Measurements from ENCODE around the gene CNTNAP4. TPM values are rescaled to one million over a fixed set of nuclear protein-coding genes. Genes with fewer than 3 reads are reported as not detected.

Gene CNTNAP4
- total RNA-seq, 1 experiment from 2014 or later: not detected

- Histone ChIP-seq H4K8ac (replicated peaks; ENCODE audit: insufficient read length, low read depth, low read length) (no peak overlapping the region), H3K9me3 (ENCODE audit: control insufficient read depth, low read depth, low read length) (no peaks in the 10 kb centered on the region), H4K20me1 (ENCODE audit: control insufficient read depth, insufficient read depth, insufficient read length) (no peaks in the 10 kb centered on the region), H3K4ac (ENCODE audit: low read depth, low read length) (no peak overlapping the region), H2BK5ac (ENCODE audit: insufficient read length, low read length) (no peak overlapping the region), H4K5ac (ENCODE audit: insufficient read length, low read depth, low read length) (no peak overlapping the region), H3K23ac (ENCODE audit: insufficient read length, low read depth, low read length) (no peak overlapping the region), H3K79me2 (ENCODE audit: insufficient read depth, low read length) (no peaks in the 10 kb centered on the region), H2BK20ac (ENCODE audit: low read depth, low read length, poor library complexity, severe bottlenecking) (no peak overlapping the region), H2AFZ (ENCODE audit: low read length) (no peak overlapping the region), H3K9ac (ENCODE audit: extremely low read depth, insufficient read length, low read length) (no peak overlapping the region), H3K27me3 (ENCODE audit: insufficient read depth, low read length) (peaks cover 33% of the 10 kb centered on the region), H2BK15ac (ENCODE audit: low read depth, low read length) (no peak overlapping the region), H3K4me1 (ENCODE audit: insufficient read depth, low read length) (no peaks in the 10 kb centered on the region), H3K56ac (ENCODE audit: insufficient read length, low read depth, low read length) (no peak overlapping the region), H3T11ph (ENCODE audit: low read length) (no peak overlapping the region), H3K79me1 (ENCODE audit: insufficient read depth, low read depth, low read length, poor library complexity, severe bottlenecking) (no peaks in the 10 kb centered on the region), H3K27ac (ENCODE audit: insufficient read length, low read depth, low read length) (no peak overlapping the region), H4K91ac (ENCODE audit: insufficient read length, low read depth, low read length) (no peak overlapping the region), H3K4me2 (ENCODE audit: insufficient read depth, insufficient read length, low read length) (no peak overlapping the region), H2BK120ac (ENCODE audit: low read depth, low read length, poor library complexity, severe bottlenecking) (no peak overlapping the region), H3K14ac (ENCODE audit: insufficient read depth, low read length) (no peak overlapping the region), H2BK12ac (ENCODE audit: insufficient read length, low read depth, low read length) (no peak overlapping the region), H2AK5ac (ENCODE audit: insufficient read length, low read length) (no peak overlapping the region), H3K18ac (ENCODE audit: insufficient read length, low read depth, low read length) (no peak overlapping the region), H3K23me2 (ENCODE audit: insufficient read length, low read depth, low read length, poor library complexity, severe bottlenecking) (no peaks in the 10 kb centered on the region)
- WGBS (ENCODE audit: extremely low coverage, insufficient read length, low lambda C conversion rate): no CpG with 5 or more reads among the region's 4 CpGs
- TF ChIP-seq CTCF (conservative IDR thresholded peaks at IDR 0.05): no peak
- Mint-ChIP-seq H3K9me3 (no peaks in the 10 kb centered on the region), H3K27ac (no peak overlapping the region), H3K4me1 (peaks cover 0 to 3% of the 10 kb centered on the region in 2 experiments; a peak in 1 of 4 replicates), H3K36me3 (ENCODE audit: insufficient read depth in 1 of 3, low read depth in 3 of 3) (no peaks in the 10 kb centered on the region), H3K4me3 (no peak overlapping the region), H3K27me3 (ENCODE audit: low read depth) (peaks cover 97% of the 10 kb centered on the region)
- DNase-seq: no peak
Measured at GRCh38 chr16:76478105-76478504, 200.9 kb downstream of the CNTNAP4 start.

Measured in H9 (cell line).